GM12865 (cell line): ENCODE measurements around the gene C4A.

Experiments
- DNase-seq: peaks from one replicate; pipeline ENCODE4 v3.0.0; 2010; ENCODE audit warnings: low read depth
- H3K4me3 ChIP-seq: 2 replicates; pipeline ENCODE4 v1.5.1; 2011; ENCODE audit warnings: mild to moderate bottlenecking, low read depth, low read length, control low read depth
- CTCF ChIP-seq: IDR thresholded peaks from 2 replicates; pipeline ENCODE4 v1.5.1; 2011; ENCODE audit warnings: low read length, control low read depth, low read depth, inconsistent platforms; ENCODE audit not compliant: insufficient read depth; ENCODE audit errors: missing control alignments

C4A gene

GRCh38 chr6:31945507-31946369 lies 36.1 kb upstream of the C4A start, which contains the start of gene CFB:
TSS of gene CFB (plus strand) at chr6:31946095. CDS start at chr6:31946222, 127 bp downstream.
- no peak for DNase-seq
- no peak for TF ChIP-seq CTCF
- H3K4me3 ChIP-seq: no peak within 1 kb of the TSS

- no peak for TF ChIP-seq CTCF
- H3K4me3 ChIP-seq: no peak overlapping the region
- DNase-seq: no peak
Observed at GRCh38 chr6:31946370-31946885, 35.4 kb upstream of the C4A start.

- no peak for DNase-seq
- H3K4me3 ChIP-seq: no peak overlapping the region
- TF ChIP-seq CTCF: no peak
Observed at GRCh38 chr6:31947070-31947675, 34.7 kb upstream of the C4A start.

GRCh38 chr6:31947864-31948263 lies 34.0 kb upstream of the C4A start:
- no peak overlapping the region for H3K4me3 ChIP-seq

GRCh38 chr6:31948306-31948705 lies 33.6 kb upstream of the C4A start:
- no peak for TF ChIP-seq CTCF
- no peak overlapping the region for H3K4me3 ChIP-seq
- no peak for DNase-seq

More at GRCh38 chr6:31947864-31948263, 34.0 kb upstream of the C4A start:
- DNase-seq: no peak
- no peak for TF ChIP-seq CTCF

GRCh38 chr6:31948753-31949413 lies 33.0 kb upstream of the C4A start:
- DNase-seq: no peak
- TF ChIP-seq CTCF: no peak
- H3K4me3 ChIP-seq: no peak overlapping the region
